NK-92 (cell line): ENCODE measurements around the gene ADCY1.
"Not testable (repeated sequence)": the region's sequence is repeated elsewhere in the genome, so short reads cannot be mapped to it uniquely, and the experiment has no call there.

Source experiments
- DNase-seq: peaks from one replicate; lab custom pipeline; 2025; ENCODE audit not compliant: unreplicated experiment; lab: John Stamatoyannopoulos, UW

ADCY1 gene

DNA sequence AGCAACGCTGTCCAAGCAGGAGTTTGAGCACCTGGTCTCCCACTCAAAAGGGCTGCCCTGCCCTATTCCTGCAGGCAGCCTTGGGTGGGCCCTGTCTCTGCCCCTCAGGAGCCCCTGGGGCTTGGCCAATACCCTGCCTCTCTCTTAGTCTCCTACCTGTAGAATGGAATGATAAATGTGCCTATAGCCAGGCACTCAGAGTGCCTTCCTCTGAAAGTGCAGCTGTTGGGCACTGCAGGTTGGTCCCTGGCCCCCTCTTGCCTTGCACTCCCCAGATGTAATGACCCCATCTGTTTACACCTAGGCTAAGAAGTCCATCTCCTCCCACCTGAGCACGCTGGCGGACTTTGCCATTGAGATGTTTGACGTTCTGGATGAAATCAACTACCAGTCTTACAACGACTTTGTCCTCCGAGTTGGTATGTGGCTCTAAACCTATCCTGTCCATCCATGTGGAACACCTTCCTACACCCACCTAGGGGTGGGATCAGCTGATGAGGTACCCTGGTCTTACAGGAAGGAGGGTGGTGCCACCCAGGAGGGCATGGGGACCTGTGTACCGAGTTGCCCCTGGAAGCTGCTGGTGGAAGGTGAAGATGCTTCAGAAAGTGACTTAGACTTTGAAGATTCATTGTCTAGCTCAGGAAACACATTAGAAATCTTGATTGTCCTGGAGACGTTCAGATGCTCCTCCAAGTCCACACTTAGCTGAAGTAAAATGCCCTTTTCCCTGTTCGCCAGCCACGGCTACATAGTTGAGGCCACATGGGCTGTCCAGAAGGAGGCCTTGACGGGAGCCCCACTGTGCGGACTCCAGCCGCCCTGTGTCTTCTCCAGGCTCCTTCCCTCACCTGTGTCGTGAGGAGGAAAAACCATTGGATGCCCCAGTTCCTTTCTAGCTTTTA, 134.1 kb downstream of the ADCY1 start:
- DNase-seq = no peak

DNA sequence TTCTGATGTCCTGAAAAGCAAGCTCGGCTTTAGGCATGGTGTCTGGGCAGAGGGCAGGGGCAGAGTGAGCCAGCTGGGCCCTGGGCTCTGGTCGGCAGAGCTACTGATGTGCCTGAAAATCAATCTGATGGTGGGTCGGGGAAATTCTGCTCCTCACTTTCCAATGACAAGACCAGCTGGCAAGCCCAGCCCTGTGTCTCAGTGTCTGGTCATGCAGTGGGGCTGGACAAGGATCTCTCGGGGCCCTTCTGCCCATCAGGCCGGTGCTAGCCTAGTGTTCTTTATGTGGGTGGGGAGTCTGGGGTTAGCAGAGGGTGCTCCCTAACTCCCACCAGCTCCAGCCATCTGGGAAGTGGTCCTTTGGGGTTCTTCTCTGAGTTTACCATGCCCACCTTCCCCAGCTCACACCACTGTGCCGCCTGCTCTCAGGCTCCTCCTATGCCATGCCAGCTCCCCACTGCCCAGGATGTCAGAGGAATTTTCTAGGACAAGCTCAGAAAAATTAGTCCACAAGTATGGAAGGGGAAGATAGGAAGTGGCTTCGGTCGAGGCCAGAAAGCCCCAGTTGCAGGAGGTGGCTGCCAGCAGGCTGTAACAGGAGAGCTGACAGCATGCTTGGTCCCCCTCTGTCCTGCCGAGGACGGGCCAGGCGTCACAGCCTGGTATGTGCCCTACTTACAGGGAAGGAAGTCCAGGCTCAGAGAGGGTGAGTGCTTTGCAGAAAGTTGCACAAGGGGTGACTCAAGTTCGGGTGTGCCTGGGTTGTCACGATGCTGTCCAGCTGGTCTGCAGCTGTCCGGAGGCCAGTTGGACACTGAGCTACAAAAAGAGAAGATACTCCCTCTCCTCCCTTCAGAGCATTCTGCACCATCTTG, 135.2 kb downstream of the ADCY1 start:
- no peak for DNase-seq

DNA sequence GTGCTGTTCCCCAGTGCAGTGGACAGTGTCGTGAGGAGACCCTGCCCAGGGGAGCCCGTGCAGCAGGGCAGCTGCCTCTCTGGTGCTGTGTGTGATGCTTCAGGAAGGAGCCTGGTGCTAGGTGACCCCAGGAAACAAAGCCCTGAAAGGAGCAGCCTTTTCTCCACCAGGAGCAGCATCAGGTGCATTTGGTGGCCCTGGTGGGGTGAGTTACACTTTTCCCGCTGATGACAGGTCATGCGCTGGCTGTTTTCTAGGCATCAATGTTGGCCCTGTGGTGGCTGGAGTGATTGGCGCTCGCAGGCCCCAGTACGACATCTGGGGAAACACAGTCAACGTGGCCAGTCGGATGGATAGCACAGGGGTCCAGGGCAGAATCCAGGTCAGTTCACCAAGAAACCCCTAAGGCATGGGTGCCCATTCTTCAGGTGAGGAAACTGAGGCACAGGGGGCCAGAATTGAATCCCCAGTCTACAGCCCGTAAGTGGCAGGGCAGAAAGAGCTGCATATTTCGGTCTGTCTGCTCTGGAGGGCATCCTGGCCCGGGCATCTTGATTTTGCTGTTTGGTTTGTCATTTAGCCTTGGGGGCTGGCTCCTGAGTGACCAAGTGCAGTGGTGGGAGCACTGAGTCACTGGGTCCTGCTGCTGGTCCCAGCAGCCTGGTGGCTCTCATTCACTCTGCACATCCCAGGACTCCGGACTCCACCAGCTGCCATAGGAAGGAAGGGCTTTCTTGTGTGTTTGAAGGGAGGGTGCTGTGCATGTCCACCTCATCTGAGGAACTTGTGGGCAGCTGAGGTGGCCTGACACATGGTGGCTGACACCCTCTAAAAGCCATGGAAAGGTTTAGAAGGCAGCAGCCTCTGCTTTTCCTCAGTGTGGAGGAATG, 136.3 kb downstream of the ADCY1 start:
- no peak for DNase-seq

DNA sequence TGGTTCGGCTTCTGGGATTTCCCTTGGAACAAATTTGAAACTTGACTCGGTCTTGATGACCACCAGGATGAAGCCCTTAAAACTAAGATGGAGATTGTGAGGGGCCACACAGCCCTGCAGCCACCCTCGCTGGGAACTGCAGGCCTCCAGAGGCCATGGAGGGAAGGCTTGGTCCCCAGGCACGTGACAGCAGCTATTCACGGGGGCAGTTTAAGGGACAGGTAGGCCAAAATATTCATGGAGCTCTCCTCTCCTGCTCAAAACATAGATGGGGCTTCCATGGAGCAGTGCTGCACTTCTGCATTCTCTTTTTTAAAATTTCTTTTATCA, 137.0 kb downstream of the ADCY1 start:
- DNase-seq = no peak

DNA sequence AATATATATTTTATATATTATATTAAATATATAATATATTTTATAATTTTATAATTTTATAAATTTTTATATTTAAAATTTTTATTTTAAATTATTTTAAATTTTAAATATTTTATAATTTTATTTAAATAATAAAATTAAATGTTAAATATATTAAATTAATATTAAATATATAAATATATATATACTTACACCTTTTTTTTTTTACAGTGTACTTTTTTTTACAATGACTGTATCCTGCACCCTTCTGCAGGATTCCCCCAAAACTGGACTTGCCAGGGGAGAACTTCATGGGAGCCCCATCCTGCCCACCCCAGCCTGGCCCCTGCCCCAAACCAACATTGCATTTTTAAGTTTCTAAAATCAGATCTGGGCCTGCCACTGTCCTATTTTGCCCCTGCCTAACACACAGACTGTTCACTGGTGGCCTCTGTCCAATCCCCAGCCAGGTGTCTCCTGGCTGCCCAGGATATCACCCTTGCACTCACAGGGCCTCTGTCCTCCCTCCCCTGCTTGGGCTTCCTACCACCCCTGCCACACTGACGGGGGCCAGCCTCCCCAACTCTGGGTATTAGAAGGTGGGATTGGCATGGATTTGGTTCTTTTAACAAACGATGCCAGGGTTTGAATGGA, 138.0 kb downstream of the ADCY1 start:
- no peak for DNase-seq

DNA sequence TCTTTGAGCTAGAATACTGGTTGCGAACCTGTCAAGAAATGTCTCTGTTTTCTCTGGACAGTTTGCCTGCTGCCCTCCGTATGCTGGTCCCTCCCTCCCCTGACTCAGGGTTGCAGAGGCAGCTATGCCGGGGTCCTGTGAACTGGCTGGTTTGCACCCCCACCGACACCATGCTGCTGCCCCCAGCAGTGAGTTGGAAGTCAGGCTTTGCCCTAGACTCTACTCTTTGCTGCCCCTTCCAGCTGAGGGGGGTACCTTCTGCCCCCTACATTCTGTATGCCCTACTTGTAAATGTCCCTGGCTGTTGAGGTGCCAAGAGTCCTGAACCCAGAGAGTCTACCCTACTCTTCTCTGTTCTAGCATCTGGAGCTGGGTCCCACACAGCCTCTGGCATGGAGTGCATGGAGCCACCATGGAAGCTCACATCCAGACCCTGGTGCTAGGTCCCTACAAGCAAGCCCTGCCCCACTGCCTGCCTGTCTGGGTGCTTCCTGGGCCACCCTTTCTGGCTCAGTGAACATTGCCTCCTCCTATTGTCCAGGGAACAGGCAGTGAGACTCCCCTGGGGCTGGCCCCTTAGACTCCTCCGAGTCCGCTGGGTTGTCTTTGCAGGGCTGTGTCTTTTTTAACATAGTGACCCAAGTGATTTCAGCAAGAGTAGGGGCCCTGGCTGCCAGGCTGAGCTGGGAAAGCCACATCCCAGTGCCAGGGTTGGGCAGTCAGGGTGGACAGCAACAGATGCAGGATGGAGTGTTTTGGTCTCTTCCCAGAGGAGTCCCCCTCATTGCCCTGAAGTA, 138.9 kb downstream of the ADCY1 start:
- no peak for DNase-seq

DNA sequence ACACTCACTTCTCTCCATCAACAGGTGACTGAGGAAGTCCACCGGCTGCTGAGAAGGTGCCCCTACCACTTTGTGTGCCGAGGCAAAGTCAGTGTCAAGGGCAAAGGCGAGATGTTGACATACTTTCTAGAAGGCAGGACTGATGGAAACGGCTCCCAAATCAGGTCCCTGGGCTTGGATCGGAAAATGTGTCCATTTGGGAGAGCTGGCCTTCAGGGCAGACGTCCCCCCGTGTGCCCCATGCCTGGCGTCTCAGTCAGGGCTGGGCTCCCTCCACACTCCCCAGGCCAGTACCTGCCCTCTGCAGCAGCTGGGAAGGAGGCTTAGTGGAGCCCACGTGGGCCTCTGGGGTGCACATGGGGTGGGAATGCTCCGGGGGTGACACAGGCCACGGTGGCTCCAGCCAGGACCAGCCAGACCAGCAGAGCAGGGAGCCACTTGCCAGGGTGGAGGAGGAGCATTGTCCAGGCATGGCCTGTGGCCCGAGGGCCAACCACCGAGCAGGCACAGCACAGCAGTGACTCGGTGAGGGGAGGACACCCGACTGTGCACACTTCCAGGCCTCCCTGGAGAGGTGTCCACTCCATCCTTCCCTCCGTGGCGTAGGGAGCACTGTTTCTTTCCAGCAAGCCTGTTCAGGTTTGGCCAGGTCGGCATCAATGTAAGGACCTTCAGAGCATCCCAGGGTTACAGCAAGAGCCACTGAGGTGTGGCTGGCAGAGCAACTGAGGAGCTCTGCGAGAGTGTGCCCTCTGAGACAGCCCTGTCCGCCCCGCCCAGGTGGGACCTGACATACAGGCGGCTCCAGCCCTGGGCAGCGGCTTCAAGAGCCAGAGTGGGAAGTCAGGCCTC, 139.7 kb downstream of the ADCY1 start:
- no peak for DNase-seq

DNA sequence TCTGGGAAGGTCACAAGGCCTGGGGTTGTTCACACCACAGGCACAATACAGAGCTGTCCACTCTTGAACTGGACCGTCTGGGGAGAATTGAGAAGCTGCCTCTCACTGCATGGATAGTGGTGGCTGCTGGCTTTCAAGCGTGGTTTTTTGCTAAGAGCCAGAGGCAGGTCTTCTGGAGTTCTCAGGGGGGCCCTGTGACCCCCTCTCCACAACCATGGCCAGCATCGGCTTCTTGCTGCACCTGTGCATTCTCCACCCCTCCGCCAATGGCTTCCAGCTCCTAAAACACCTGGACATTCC, 140.3 kb downstream of the ADCY1 start:
- DNase-seq = no peak

DNA sequence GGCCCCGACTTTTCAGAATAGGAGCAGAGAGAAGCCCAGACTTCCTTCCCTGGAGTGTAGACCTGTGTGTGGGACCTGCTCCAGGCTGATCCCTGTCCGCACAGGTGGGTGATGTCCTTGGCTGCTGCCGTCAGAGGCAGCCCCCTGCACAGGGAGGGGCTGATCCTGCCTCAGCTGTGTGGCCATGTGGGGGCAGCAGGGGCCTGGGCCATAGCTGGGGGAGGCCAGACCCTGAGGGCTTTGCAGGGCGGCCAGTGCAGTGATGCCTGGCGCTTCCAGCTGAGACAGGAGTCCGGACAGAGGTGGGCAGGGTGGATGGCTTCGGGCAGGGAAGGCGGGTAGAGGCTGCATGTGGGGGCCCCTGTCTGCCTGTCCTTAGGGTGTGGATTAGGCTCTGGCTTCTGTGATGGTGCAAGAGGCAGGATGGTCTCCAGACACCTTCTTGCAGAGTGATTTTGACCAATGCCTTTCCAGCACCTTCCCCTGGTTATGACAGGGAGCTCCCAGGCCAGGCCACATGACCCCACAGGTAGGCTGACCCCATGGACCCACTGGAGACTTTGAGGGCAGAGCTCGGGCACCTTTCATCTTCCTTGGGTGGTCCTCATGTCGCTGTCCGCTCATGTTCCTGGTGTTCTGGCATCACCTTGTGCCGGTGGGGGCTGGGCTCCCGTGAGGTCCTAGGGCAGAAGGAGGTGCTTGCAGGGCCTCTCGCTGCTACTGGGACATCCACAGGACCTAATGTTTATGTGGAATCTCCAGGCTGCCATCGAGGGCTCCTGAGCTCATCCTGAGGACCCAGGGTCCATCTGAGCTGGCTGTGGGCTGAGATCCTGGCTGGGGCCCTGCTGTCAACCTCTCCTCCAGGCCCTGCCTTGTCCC, 141.5 kb downstream of the ADCY1 start:
- DNase-seq = no peak

DNA sequence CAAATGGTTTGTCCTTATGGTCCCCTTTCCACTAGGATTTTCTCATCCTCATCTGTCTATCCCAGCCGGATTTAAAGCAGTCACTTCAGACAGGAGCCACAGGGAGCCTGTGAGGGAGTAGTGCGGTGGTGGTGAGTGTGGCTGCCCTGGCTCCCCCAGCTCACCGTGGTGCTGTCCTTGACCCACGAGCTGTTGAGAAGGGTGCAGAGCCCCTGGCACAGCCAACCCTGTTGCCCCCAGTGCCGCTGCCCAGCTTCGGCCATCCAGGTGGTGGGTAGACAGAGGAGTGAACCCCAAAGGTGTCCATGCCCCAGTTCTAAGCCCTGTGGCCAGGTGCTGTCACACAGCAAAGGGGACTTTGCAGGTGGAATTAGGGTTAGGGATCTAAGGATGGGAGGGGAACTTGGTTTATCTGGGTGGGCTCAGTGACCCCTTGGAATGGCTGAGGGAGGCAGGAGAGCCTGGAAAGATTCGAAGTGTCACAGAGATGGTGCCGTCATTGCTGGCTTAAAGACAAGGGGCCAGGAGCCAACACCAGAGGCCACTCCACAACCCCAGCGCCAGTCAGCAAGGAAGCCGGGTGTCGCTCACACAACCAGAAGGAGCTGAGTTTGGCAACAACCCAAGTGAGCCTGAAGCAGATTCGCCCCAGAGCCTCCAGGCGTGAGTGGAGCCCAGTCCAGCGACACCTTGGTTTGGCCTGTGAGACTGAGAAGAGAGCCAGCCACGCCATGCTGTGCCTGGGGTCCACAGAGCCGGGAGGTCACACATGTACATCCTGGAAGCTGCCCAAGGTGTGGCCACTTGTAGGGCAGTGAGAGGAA, 142.4 kb downstream of the ADCY1 start:
- no peak for DNase-seq

DNA sequence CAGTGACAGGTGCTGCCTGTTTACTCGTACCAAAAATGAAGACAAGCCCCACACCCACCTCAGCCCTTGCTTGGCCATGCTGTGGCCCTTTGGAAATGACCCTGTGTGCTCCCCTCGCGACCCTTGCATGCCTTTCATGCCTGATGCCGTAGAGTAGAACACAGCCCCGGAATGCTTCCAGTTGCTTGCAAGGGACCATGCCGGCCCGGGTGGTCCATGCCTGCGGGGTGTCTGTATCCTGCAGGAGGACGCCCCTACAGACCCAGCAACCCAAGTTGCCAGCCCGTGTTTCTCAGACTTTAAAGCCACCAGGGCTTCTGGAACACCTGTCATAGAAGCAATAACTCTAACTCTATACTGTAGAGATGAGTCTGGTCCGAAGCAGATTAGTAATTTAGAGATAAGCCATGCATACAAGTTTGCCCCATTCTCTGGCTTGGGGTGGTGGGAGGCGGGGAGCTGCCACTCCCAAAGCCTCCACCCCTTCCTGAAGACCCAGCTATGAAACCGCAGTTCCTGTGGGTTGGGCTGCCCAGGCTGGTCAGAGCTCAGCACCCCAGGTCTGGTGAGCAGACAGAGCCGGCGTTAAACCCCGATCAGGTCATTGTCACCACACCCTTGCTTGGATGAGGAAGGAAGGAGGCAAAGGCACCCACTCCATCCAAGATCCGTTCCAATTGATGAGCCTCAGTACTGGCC, 143.5 kb downstream of the ADCY1 start:
- DNase-seq = no peak

DNA sequence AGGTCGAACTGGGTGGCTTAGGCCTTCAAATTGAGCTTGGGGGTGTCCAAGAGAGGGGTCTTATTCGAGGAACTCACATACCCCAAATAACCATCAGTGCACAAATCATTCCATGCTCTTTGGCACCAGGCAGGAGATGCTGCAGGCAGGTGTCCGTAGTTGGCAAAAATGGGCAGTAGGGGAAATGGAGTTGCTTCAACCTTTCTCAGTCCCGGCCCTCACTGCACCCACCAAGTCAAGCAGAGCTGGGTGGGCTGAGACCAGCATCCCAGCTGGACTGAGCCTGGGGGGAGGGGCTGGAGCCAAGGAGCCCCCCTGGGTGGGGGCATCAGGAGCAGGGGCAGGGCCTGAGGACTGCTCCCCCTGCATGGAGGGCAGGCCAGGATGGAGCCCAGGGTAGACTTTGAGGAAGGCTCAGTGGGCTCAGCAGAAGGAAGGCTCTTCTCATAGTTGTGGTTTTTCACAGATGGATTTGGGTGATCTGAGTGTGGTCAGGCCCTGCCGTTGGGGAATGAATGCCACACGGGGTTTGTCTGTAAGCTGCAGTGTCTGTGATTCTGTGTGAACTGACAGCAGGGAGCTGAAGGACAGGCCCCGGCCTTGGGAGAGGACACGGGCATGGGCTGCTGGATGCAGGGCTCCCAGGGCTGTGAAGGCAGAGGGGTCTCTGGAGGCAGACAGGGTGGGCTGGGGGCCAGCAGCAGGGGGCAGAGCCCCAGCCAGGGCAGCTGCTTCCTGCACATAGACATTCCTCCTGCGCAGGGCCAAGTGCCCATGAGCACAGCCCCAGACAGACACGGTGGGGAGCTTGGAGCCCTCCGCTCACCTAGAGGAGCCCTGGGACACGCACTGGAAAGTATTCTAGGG, 144.5 kb downstream of the ADCY1 start:
- no peak for DNase-seq

DNA sequence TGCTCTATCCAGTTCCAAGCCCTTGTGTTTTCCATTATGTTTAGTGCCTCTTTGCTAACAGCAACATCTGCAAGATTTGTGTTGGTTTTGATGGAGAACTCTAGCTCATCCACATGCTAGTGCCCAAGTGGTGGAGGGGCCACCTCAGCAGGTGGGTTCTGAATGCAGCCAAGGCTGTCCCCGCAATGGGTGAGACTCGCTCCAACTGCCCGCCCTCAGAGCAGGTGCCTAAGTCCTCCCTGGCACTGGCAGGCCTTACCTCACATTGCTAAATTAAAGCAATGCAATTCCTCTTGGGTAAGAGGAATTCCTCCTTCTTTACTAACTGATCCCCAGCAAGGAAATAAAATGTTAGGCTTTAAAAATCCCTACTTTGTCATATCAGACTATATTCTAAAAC, 146.8 kb downstream of the ADCY1 start:
- no peak for DNase-seq

DNA sequence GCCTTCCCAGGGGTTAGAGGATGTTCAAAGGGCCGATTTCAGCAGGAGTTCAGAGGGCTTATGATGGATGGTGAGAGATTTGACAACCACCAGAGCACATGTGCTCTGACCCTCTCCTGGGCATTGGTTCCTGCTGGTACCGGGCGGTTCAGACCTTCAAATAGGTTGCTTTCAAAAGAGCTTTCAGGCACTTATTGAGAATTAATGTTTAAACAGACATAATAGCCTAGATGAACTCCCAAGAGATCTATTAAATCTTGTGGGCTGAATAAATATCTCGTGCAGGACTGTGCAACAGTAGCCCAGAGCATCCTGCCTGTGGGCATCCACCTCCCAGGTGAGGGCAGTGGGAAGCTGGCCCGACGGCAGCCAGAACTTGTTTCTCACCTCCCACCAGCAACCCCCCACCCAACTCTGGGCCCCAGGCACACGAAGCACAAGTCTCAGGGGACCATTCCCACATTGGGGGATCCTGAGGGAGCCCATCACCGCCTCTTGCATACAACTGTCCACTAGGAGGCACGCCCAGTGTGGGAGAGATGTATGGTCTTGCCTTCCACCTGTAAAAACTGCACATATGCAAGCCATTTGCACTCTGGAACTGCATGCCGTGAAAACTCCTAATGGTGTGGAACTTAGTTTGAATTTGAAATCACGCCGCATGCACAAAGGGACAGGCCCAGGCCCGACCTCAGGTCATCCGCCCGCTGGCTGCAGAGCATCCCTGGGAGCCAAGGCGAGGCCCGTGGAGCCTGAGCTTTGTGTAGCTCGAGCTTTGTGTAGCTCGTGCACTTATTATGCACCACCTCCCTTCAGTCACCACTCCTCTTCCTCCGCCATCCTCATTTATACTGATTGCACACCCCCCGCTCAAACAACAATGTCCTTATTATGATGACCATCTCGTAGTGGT, 147.8 kb downstream of the ADCY1 start:
- DNase-seq = no peak

DNA sequence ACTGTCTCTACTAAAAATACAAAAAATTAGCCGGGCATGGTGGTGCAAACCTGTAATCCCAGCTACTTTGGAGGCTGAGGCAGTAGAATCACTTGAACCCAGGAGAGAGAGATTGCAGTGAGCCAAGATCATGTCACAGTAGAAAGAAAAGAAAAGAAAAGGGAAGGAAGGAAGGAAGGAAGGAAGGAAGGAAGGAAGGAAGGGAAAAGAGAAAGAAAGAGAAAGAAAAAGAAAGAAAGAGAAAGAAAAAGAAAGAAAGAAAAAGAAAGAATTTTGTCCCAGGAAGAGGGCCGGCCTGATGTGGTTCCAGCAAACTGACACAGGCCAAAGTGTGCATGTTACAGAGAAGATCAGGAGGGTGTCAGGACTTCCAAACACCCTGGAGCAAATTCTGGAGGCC, 151.1 kb downstream of the ADCY1 start:
- DNase-seq = not testable (repeated sequence)
